Suppressor macrophage treated with lipopolysaccharide for 4 hours (primary cell): ENCODE data around the gene PTPRD.
A peak's percentile ranks its signal among the peaks of the same experiment; 100 is the strongest.

Source experiments
- DNase-seq: peaks from one replicate; pipeline ENCODE4 v3.0.0-alpha.2; 2020

PTPRD gene

GRCh38 chr9:8337834-8338766, 2274.7 kb downstream of the PTPRD start:
- no peak for DNase-seq

GRCh38 chr9:8332871-8333270, 2279.9 kb downstream of the PTPRD start:
- DNase-seq, result no peak

- no peak for DNase-seq
Observed at GRCh38 chr9:8332331-8332650, 2280.5 kb downstream of the PTPRD start.

- DNase-seq, result no peak
Observed at GRCh38 chr9:8331507-8332330, 2281.1 kb downstream of the PTPRD start.

- DNase-seq, result peak; percentile 20
Observed at GRCh38 chr9:8329561-8330283, 2283.1 kb downstream of the PTPRD start.

GRCh38 chr9:8315211-8315610, 2297.6 kb downstream of the PTPRD start:
- no peak for DNase-seq

- no peak for DNase-seq
Observed at GRCh38 chr9:8309258-8309657, 2303.5 kb downstream of the PTPRD start.

- DNase-seq, result no peak
Observed at GRCh38 chr9:8304720-8305119, 2308.1 kb downstream of the PTPRD start.

GRCh38 chr9:8301296-8301695, 2311.5 kb downstream of the PTPRD start:
- DNase-seq, result no peak

- no peak for DNase-seq
Observed at GRCh38 chr9:8297047-8297446, 2315.8 kb downstream of the PTPRD start.

- no peak for DNase-seq
Observed at GRCh38 chr9:8292657-8293056, 2320.1 kb downstream of the PTPRD start.

GRCh38 chr9:8289681-8290080, 2323.1 kb downstream of the PTPRD start:
- DNase-seq, result no peak

GRCh38 chr9:8287970-8288369, 2324.8 kb downstream of the PTPRD start:
- no peak for DNase-seq

GRCh38 chr9:8287501-8287900, 2325.3 kb downstream of the PTPRD start:
- DNase-seq, result no peak

- no peak for DNase-seq
Observed at GRCh38 chr9:8284884-8285283, 2327.9 kb downstream of the PTPRD start.

GRCh38 chr9:8282535-8282934, 2330.3 kb downstream of the PTPRD start:
- no peak for DNase-seq

GRCh38 chr9:8280811-8281210, 2332.0 kb downstream of the PTPRD start:
- DNase-seq, result no peak

- DNase-seq, result no peak
Observed at GRCh38 chr9:8278048-8278447, 2334.8 kb downstream of the PTPRD start.

GRCh38 chr9:8270235-8270634, 2342.6 kb downstream of the PTPRD start:
- DNase-seq, result no peak

GRCh38 chr9:8268881-8269280, 2343.9 kb downstream of the PTPRD start:
- no peak for DNase-seq

- DNase-seq, result no peak
Observed at GRCh38 chr9:8268216-8268878, 2344.5 kb downstream of the PTPRD start.

- no peak for DNase-seq
Observed at GRCh38 chr9:8267636-8268035, 2345.2 kb downstream of the PTPRD start.

- DNase-seq, result no peak
Observed at GRCh38 chr9:8266861-8267260, 2345.9 kb downstream of the PTPRD start.
